Ishikawa (cell line): ENCODE data around the gene UAP1L1.

Source experiments
- CEBPB ChIP-seq: IDR thresholded peaks from 2 replicates; pipeline ENCODE4 v1.6.1; 2012
- CREB1 ChIP-seq: IDR thresholded peaks from 2 replicates; pipeline ENCODE4 v1.6.1; 2012; ENCODE audit warnings: low read depth
- EGR1 ChIP-seq: IDR thresholded peaks from 2 replicates; pipeline ENCODE4 v1.6.1; 2012
- EP300 ChIP-seq: IDR thresholded peaks from 2 replicates; pipeline ENCODE4 v1.6.1; 2012; ENCODE audit warnings: borderline replicate concordance
- FOXM1 ChIP-seq: IDR thresholded peaks from 2 replicates; pipeline ENCODE4 v1.6.1; 2012; ENCODE audit warnings: low read depth, borderline replicate concordance
- NFIC ChIP-seq: IDR thresholded peaks from 2 replicates; pipeline ENCODE4 v1.6.1; 2012
- RAD21 ChIP-seq: IDR thresholded peaks from 2 replicates; pipeline ENCODE4 v1.6.1; 2012; ENCODE audit warnings: low read depth
- REST ChIP-seq: IDR thresholded peaks from 2 replicates; pipeline ENCODE4 v1.6.1; 2012; ENCODE audit warnings: low read depth, mild to moderate bottlenecking
- TAF1 ChIP-seq: IDR thresholded peaks from 2 replicates; pipeline ENCODE4 v1.6.1; 2012; ENCODE audit warnings: low read depth, mild to moderate bottlenecking
- TCF12 ChIP-seq: IDR thresholded peaks from 2 replicates; pipeline ENCODE4 v1.6.1; 2012; ENCODE audit warnings: low read depth
- TEAD4 ChIP-seq: IDR thresholded peaks from 2 replicates; pipeline ENCODE4 v1.6.1; 2012
- YY1 ChIP-seq: IDR thresholded peaks from 2 replicates; pipeline ENCODE4 v1.6.1; 2012; ENCODE audit warnings: low read depth
- ZBTB7A ChIP-seq: IDR thresholded peaks from 2 replicates; pipeline ENCODE4 v1.6.1; 2012; ENCODE audit warnings: low read depth
- TF ChIP-seq, protein P1 (sequence below): IDR thresholded peaks from 2 replicates; pipeline ENCODE4 v1.6.1; 2012
- TF ChIP-seq, protein P2 (sequence below): IDR thresholded peaks from 2 replicates; pipeline ENCODE4 v1.6.1; 2012

Gene UAP1L1

DNA sequence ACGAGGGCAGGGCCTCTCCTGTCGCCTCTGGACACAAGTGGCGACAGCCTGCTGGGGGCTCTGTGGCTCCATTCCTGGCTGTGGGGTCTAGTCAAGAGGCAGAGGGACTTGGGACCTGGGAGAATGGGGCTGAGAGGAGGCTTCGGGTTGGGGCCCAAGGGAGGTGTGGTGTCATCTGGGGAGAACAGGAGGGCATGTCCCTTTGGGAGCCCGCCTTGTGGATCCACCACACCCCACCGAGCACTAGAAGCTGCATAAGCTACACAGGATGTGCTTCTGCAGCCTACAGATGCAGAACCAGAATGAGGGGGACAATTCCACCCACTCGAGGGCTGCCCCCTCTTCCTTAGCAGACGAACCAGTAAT is 5.6 kb downstream of the UAP1L1 start:
- TF ChIP-seq NFIC, result no peak
- no peak for TF ChIP-seq EP300
- TF ChIP-seq, protein P1, sequence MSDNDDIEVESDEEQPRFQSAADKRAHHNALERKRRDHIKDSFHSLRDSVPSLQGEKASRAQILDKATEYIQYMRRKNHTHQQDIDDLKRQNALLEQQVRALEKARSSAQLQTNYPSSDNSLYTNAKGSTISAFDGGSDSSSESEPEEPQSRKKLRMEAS, result no peak
- TF ChIP-seq FOXM1, result no peak

GRCh38 chr9:137083394-137084004 is 6.2 kb downstream of the UAP1L1 start:
- TF ChIP-seq CEBPB (no peak), RAD21 (no peak), TCF12 (peak; percentile 53; the same call in 1 of the 2 replicates), REST (no peak), EGR1 (no peak), ZBTB7A (no peak), TEAD4 (no peak), YY1 (peak; percentile 63), NFIC (no peak), EP300 (no peak), CREB1 (no peak), TAF1 (no peak), FOXM1 (no peak)
- TF ChIP-seq, protein P1, result no peak
- TF ChIP-seq, protein P2, sequence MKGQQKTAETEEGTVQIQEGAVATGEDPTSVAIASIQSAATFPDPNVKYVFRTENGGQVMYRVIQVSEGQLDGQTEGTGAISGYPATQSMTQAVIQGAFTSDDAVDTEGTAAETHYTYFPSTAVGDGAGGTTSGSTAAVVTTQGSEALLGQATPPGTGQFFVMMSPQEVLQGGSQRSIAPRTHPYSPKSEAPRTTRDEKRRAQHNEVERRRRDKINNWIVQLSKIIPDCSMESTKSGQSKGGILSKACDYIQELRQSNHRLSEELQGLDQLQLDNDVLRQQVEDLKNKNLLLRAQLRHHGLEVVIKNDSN, result no peak

DNA sequence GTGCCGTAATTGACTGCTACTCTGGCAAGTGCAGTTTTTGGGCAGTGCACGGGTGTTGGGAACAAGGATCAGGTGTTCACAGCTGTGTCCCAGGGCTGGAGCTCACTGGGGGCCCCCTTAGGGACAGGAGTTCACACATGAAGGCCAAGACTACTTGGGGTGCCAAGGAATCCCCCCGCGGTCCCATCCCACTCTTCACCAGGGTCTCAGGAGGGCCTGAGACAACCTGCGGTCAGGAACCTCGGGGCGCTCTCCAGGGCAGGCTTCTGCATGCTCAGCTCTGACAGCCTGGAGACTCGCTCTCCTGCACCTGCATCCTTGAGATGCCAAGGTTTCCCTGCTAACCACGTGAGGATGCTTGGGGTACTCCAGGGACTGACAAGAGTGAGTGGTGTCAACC is 7.2 kb downstream of the UAP1L1 start:
- TF ChIP-seq RAD21 (no peak), EGR1 (no peak), YY1 (no peak)

DNA sequence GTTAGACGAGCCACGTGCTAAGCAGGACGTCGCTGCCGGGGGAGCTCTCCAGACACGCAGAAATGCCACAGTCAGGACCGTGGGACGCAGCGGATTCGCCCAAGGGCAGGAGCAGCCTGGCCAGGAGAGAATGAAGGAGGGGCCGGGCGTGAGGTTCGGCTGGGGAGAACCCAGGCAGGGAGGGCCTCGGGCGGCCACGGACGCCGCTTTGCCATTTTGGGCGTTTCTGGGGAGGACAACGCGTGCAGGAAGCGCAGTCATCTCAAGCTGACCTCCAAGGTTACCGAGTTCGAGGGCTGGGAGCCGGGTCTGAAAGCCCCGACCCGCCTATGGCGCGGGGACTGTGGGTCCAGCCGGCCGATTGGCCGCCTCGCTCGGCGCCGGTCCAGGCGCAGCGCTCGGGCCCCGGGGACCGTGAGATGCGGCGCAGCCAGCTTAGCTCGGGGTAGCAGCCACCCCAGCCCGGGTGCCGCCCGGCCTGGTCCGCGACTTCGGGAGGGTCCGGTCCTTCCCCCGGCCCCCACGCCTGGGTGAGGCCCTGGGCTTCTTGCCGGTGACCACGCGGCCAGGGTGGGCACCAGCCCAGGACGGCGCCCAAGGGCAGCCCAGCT is 8.7 kb downstream of the UAP1L1 start:
- TF ChIP-seq, protein P2, result no peak

GRCh38 chr9:137086531-137087408 is 9.5 kb downstream of the UAP1L1 start, which contains the start of gene MAN1B1:
Gene MAN1B1, plus strand, starts transcription at chr9:137086985. Its CDS starts 15 bp downstream, at chr9:137087000.
- TF ChIP-seq YY1, result peak; percentile 89
- 0 out of 2 replicates have a peak, but pooled peaks have one; percentile 5 for TF ChIP-seq EGR1
- no peak; the same call in 1 of the 2 replicates for TF ChIP-seq CREB1
- TF ChIP-seq REST, result no peak; the same call in 1 of the 2 replicates
- no peak; the same call in 1 of the 2 replicates for TF ChIP-seq NFIC
- TF ChIP-seq TCF12, result 0 out of 2 replicates have a peak, but pooled peaks have one; percentile 29
- TF ChIP-seq, protein P2, result peak; percentile 89
- TF ChIP-seq, protein P1, result peak; percentile 92
- peak; percentile 95 for TF ChIP-seq TAF1
- TF ChIP-seq EP300, result no peak
